Measurements from ENCODE around the gene HLA-DQA2.
"Not testable (repeated sequence)": the region's sequence is repeated elsewhere in the genome, so short reads cannot be mapped to it uniquely, and the experiment has no call there.

Gene HLA-DQA2

DNA sequence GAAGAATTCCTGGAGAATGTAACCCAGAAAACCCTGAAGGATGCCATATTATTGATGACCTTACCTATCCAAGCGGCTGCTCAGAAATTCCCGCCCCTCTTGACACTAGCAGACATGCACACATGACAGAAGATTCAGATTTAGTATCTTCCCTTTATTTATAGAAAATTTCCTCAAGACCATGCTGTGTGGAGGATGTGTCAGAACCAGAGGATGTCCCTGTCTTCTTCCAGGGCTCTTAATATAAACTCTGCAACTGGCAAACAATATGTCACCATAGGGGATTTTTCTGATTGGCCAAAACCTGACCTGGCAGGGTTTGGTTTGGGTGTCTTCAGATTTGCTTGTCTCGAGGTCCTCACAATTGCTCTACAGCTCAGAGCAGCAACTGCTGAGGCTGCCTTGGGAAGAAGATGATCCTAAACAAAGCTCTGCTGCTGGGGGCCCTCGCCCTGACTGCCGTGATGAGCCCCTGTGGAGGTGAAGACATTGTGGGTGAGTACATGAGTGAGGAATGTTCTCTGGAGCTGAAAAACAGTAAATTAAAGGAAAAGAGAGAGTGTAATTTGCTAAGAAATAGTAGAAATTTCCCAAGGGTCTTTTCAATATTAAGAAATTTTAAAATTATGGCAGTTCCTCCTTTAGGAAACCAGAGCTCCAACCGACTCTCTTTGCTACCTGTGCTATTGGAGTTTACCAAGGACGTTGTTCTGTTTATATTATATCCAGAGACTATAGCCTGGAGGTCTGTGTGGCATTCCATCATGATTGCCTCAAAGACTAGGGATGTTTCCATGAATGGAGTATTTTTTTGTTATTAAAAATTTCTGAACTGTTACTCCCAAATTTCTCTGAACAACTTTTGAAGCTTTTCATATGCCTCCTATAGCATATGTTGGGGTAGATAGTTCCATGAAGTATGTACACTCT lies at the start of gene HLA-DQA2:
HLA-DQA2 (plus strand) TSS at position 361 of the 930 bp plus-strand sequence; CDS start at position 414, 53 bp downstream.
- H3K4me3 ChIP-seq (ENCODE audit: low read depth, low read length), result no peak within 1 kb of the TSS

GRCh38 chr6:32692019-32692418 lies 49.2 kb upstream of the HLA-DQA2 start:
- no peak overlapping the region for H3K4me3 ChIP-seq (ENCODE audit: low read depth, low read length)

DNA sequence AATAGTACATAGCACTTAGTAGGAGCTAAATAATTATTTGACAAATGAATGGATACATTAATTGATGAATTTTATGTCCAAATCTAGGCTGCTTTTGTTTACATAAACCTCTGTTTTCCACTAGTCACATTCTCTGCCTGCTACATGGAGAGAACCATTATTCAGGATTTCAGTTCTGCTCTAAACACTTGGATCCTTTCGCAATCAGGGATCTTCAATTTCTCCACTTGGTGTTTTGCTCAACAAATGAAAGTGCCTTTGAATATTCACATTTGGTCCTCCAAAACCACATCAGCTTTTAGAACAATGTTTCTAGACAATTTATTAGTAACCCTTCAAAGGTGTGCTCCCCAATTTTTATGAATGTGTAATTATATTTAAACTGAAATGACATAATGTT lies 44.2 kb upstream of the HLA-DQA2 start:
- H3K4me3 ChIP-seq (ENCODE audit: low read depth, low read length), result no peak overlapping the region

- no peak overlapping the region for H3K4me3 ChIP-seq (ENCODE audit: low read depth, low read length)
These were observed 40.7 kb upstream of the HLA-DQA2 start for GRCh38 chr6:32700391-32701040.

GRCh38 chr6:32703347-32703746 lies 37.8 kb upstream of the HLA-DQA2 start:
- no peak overlapping the region for H3K4me3 ChIP-seq (ENCODE audit: low read depth, low read length)

DNA sequence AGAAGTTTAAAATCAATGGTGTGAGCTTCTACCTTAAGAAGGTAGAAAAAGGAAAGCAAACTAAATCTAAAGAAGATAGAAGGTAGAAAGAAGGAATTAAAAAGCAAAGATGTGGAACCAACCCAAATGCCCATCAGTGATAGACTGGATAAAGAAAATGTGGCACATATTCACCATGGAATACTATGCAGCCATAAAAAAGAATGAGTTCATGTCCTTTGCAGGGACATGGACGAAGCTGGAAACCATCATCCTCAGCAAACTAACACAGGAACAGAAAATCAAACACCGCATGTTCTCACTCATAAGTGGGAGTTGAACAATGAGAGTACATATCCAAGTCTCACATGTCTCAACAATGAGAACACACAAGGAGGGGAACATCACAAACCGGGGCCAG lies 36.0 kb upstream of the HLA-DQA2 start:
- H3K4me3 ChIP-seq (ENCODE audit: low read depth, low read length), result not testable (repeated sequence)

GRCh38 chr6:32709625-32710024 lies 31.6 kb upstream of the HLA-DQA2 start:
- H3K4me3 ChIP-seq (ENCODE audit: low read depth, low read length), result no peak overlapping the region

DNA sequence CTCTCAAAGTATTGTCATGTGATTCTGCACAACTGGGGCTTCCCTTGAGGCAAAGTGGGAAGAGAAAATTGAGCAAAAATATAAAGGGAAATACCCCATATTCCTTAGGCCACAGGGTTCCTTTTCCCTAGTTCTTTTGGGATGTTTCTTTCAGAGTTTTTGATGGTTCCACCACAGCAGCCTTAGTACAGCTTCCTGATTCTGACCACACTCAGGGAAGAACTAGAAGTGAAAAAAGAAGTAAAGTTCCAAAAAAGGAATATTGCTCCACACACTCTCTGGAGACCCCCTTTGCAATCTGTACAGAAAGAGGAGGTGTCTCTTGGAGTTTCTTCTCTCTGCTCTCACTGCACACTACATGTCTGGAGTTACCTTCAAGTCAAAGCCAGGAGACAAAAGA lies 27.9 kb upstream of the HLA-DQA2 start:
- no peak overlapping the region for H3K4me3 ChIP-seq (ENCODE audit: low read depth, low read length)

DNA sequence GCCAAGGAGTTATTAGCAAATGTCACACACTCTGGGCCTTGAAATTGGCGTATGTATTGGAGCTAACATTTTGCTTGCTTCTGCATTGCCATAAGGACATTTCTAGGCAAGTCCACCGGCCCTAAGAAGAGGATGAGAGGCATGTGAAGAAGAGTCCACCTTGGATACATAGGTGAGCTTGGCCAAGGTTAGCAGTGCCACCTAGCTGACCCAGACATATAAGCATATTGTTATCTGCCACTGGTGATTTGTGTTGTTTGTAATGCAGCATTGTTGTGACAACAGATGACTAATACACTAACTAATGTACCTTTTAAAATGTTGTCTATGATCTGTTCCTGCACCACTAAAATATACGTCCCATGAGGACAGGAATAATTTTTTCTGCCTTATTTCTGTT lies 24.8 kb upstream of the HLA-DQA2 start:
- no peak overlapping the region for H3K4me3 ChIP-seq (ENCODE audit: low read depth, low read length)

GRCh38 chr6:32718879-32719278 lies 22.3 kb upstream of the HLA-DQA2 start:
- no peak overlapping the region for H3K4me3 ChIP-seq (ENCODE audit: low read depth, low read length)

DNA sequence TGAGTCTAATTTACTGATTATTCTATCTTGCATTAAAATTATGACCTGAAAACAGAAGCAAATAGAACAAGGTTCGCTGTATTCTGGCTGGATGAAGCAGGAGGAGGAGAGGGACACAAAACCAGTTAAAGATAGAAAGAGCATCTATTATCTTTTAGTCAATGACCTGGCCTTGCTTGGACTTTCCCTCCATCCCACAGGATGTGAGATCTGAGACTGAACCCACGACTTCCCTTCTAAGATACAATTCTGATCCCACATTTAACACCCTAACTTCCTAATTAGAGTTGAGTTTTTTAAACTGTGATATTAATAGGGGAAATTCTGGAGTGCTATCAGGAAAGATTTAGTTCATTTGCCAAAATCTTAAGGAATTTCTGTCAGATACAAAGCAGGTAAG lies 3.1 kb upstream of the HLA-DQA2 start:
- no peak overlapping the region for H3K4me3 ChIP-seq (ENCODE audit: low read depth, low read length)

DNA sequence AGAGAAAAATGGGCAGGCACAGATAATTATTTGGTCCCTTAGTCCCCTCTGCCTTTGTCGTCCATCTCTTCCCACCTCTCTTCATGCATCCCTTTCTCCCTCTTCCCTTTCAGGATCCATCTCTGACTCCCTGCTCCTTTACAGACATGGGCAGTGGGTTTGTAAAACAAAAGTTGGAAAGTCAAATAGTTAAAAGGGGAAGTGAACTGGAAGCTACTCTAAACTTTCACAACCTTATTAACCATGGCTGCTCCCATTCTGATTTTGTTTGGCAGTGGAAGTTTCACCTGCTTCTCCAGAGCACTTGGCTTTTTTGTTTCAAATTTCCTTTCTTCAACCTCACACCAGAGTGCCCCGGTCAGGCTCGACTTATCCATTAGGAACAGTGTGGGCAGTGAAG lies 1.2 kb downstream of the HLA-DQA2 start:
- no peak overlapping the region for H3K4me3 ChIP-seq (ENCODE audit: low read depth, low read length)

- no peak overlapping the region for H3K4me3 ChIP-seq (ENCODE audit: low read depth, low read length)
These were observed 3.6 kb downstream of the HLA-DQA2 start for GRCh38 chr6:32744776-32745175.

DNA sequence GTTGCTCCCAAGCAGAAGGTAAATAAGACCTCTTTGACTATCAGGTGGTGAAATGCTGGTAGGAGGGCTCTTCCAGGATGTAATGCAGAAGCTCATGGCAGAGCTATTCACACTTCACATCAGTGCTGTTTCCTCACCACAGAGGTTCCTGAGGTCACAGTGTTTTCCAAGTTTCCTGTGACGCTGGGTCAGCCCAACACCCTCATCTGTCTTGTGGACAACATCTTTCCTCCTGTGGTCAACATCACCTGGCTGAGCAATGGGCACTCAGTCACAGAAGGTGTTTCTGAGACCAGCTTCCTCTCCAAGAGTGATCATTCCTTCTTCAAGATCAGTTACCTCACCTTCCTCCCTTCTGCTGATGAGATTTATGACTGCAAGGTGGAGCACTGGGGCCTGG lies 4.5 kb downstream of the HLA-DQA2 start:
- H3K4me3 ChIP-seq (ENCODE audit: low read depth, low read length), result not testable (repeated sequence)

GRCh38 chr6:32752580-32752979 lies 11.4 kb downstream of the HLA-DQA2 start:
- H3K4me3 ChIP-seq (ENCODE audit: low read depth, low read length), result no peak overlapping the region

DNA sequence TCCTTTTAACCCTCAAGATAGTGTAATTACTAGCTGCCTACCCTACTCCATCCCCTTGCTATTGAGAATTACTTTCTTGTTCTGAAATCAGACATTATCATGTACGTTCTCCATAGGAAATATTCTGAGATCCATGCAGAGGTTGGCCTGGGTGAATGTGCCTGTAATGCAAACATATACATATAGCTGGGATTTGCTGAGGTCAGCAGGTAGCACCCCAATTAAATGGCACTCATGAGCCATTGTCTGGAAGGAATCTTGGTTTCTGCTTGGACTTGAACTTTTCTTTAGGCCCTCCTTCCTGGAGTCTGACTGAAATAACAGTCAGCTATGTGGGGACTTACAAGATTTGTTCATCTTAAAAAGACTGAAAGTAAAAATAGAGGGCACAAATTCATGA lies 18.5 kb downstream of the HLA-DQA2 start:
- no peak overlapping the region for H3K4me3 ChIP-seq (ENCODE audit: low read depth, low read length)

DNA sequence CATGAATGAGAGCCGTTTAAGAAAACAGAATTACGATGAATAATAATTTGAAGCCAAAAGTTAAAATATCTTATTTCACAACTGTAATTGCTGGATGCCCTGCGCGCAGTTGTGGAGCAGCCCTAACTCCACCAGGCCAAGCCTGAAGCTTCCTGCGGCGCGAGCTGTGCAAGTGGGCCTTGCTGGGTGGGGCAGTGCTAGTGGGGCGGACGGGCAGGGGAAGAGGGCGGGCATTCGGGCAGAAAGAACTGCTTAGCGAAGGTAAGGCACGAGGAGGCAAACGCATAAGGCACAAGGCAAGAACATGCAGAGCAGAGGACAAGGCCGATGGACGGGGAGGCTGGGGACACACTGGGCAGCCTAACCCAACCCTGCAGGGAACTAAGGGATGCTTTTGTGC lies 19.9 kb downstream of the HLA-DQA2 start:
- no peak overlapping the region for H3K4me3 ChIP-seq (ENCODE audit: low read depth, low read length)

- H3K4me3 ChIP-seq (ENCODE audit: low read depth, low read length), result no peak overlapping the region
These were observed 20.4 kb downstream of the HLA-DQA2 start for GRCh38 chr6:32761548-32761947.

DNA sequence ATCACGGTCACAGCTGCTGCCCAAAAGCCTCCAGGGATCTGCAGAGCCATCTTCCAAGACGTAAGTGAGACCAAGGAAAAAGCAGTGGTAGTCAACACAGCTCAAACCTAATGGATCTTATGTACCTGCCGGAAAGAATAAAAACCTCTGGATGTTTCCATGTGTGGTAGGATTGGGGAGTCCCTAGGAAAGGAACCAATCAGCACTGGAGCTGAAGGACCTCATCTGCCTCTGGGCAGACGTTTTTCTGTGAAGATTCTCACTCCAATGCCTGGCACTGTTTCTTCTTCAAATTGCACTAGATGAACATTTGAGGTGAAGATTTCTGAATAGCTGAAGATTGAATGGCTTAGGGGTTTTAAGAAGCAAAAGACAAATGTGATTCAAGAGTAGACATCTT lies 22.2 kb downstream of the HLA-DQA2 start, which contains the start of gene HLA-DQB2:
HLA-DQB2 (minus strand) TSS at position 112 of the 400 bp plus-strand sequence; CDS start at position 50, 62 bp downstream.
- H3K4me3 ChIP-seq (ENCODE audit: low read depth, low read length), result no peak within 1 kb of the TSS

DNA sequence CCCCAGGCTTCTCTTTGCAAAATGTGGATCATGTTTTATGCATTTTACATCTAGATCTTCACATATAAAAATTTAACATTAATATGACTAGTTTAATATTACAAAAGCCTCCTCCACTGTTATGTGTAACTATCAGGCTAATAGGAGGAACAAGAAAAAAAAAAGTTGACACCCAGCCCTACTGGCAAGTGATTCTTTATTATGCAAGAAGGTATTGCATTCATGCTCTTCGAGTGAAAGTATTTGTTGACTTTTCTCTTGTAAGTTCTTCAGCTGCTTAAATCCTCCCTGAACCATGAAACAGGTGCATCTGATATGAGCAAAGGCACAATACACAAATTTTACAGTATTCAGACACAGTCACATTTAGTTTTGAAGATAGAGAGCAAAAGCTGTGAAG lies 22.9 kb downstream of the HLA-DQA2 start:
- H3K4me3 ChIP-seq (ENCODE audit: low read depth, low read length), result no peak overlapping the region

DNA sequence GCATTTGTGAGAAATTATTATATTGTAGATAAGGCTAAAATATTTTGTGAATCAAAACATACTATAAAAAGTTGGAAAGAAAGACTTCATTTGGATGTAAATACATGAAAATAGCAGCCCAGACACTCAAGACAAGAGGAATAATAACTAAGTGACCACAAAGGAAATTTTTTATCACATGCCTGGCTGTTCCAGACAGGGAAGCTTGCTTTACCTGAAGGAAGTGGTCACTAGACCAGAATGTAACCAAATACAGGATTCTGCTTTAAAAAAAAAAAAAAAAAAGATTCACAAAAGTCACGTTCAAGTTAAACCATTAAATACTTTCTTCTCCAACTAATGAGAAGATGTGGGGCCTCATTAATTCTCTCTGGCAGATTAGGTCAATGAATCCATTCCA lies 31.5 kb downstream of the HLA-DQA2 start:
- H3K4me3 ChIP-seq (ENCODE audit: low read depth, low read length), result no peak overlapping the region

- H3K4me3 ChIP-seq (ENCODE audit: low read depth, low read length), result no peak overlapping the region
These were observed 33.2 kb downstream of the HLA-DQA2 start for GRCh38 chr6:32774426-32774825.

Measured in iPS-11a (cell line).